Stimulated activated naive CD4-positive, alpha-beta T cell treated with Interleukin-2 at 50 U/mL for 16 hours (primary cell): ENCODE data around the gene GASK1B.

Experiments used
- DNase-seq: peaks from one replicate; lab custom pipeline; 2025; lab: John Stamatoyannopoulos, UW

The GASK1B gene

DNA sequence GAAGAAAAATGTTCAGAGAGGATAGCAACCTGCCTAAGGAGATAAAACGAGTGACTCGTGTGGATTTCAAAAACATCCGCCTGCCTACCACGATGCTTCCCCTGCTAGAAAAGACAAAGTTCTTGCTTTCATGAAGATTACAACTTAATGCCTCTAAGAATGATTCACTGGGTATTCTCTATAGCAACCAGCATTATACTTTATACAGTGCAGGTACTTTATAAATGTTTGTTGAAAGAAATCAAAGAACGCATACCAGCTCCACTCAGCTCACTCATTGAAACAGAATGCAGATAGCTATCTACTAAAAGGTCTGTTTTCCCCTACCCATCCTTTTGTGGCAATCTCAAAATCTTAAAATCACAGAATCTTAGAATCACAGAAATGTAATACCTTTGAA, 33.7 kb downstream of the GASK1B start:
- no peak for DNase-seq

DNA sequence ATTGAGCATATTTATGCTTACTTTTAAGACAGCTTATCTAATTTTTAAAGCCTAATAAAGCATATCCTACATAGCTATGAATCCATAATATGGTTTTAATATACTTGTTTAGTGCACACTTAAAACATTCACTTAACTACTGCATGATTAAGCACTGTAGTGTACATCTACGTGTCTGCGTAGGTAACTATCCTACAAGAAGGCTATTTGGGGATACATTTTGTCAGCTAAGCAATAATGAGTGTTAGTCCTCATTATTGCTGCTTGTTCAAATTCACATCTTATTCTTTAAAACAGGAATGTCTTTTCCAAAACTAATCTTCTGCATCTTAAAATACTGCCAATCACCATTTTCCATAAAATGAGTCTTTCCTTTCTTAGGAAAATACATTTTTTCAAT, 38.6 kb downstream of the GASK1B start:
- no peak for DNase-seq

DNA sequence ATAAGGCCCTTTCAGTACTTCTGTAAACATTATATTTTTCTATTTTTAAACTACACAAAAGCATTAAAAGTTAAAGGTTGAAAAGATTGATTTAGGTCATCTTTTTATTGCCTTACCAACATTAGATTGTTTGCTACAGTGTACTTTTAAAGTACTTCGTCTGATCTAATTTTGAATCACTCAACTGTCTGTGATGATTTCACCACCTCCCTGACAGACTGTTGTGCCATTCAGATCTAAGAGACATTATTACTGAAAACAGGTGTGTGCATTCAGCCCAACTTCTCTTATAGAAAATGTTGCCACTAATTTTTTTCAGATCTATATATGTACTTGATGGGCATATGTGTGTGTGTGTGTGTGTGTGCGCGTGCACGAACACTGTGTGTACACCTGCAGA, 39.3 kb downstream of the GASK1B start:
- DNase-seq, result no peak

DNA sequence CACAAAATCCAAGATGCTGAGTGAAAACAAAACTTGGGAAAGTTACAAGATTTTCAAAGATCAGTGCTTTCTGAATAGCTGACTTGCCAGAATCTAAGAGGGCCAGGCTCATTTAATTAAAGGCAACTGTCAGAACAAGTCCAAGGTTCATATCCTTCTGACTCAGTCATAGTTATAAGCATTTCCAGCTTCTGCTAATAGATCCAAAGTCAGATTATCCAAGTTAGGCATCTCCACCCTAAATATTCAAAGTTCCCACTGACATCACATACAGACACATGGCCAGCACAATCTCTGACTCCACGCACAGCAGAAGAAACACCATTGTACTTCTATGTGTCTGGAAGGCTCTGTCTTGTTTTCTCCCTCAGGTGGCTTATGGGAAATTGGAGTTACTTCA, 41.8 kb downstream of the GASK1B start:
- no peak for DNase-seq

DNA sequence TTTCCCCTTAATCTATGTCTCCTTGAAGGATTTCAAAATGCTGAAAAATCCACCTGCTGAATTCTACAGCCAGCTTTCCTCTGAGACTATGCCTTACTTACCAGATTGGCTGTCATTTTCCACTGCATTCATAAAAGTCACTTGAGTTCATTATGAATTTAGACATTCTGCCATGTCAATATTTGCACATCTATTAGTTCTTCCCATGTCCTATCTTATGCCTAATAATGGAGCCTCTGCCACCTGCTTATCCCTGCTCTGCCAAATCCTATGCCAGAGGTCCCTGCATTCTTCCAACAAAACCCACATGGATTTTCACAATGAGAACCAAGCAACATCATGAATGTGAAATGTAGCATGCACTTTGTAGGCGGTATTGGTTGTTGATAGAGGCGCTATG, 42.6 kb downstream of the GASK1B start:
- no peak for DNase-seq

DNA sequence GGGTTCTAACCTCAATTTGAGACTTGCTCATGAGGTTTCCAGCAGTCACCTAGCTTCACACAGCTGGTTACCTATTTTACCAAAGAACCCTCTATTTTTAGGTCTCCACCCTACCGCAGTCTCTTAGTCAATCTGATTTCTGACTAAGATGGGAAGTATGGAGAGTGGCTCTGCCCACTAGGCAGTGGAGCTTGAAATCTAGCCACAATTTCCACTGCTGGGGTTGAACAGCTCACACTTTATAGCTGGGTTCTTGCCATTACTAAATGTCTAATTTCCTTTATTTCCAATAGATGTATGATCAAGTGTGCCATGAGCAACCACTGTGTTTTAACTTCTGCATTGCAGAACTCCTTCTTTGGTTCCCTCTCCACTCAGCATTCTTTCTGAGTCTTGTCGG, 43.1 kb downstream of the GASK1B start:
- no peak for DNase-seq

DNA sequence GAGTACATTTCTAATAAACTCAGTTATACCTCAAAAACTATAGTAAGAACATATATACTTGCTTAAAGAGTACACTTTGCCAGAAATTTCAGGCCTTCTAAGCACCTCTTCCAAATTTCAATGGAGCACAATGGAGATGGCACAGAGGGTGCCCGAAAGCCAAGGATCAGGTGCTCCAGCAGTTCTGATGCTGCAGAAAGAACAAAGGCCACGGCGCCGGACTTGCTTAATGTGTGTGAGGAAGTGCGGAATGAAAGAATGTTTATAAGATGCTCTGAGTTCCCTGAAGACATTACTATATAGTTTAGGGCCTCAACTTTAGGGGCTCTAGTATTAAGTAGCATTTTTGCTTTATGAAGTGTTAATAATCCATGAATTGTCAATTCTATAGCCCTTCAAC, 44.3 kb downstream of the GASK1B start:
- DNase-seq, result no peak

DNA sequence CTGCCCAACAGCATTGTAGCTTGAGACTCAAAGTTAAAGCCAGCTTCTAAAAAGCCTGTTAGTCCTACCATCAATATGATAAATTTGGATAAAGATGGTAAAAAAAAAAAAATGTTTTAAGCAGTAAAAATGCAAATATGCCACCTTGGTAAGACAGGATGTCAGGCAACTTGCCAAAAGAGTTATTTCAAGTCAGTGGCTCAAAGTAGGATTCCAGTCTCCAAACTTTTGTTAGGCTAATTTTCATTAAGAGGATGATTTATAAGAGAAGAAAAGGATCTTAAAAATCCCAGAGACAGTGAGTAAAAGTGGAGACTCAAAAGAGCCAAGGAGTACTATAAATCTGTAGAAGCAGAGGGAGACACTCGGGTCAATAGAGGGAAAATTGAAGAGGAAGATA, 47.5 kb downstream of the GASK1B start:
- DNase-seq, result no peak
